ENCODE measurements around the gene CDK5. TPM values are rescaled to one million over a fixed set of nuclear protein-coding genes. Genes with fewer than 3 reads are reported as not detected.

CDK5 gene
- total and polyA plus RNA-seq, 2 donors: 8.9 to 19.8 TPM

- DNase-seq (ENCODE audit: low read depth in 6 of 9, low spot score in 9 of 9): no peak
- 94% methylated on average over 17 of the region's 17 CpGs for WGBS
- H3K27ac ChIP-seq (ENCODE audit: low read depth in 1 of 2, low read length in 1 of 2): no peak overlapping the region
These were observed 38.3 kb upstream of the CDK5 start for GRCh38 chr7:151095828-151096475.

GRCh38 chr7:151095123-151095797 lies 37.6 kb upstream of the CDK5 start:
- H3K36me3 ChIP-seq (ENCODE audit: control insufficient read depth in 2 of 2, insufficient read depth in 2 of 2, low read length in 1 of 2): no peaks in the 10 kb centered on the region
- H3K27me3 ChIP-seq (ENCODE audit: control insufficient read depth in 2 of 2, insufficient read depth in 1 of 2, low read length in 1 of 2): peaks cover 2 to 41% of the 10 kb centered on the region in 2 donors
- H3K9me3 ChIP-seq (ENCODE audit: control insufficient read depth in 2 of 2, insufficient read depth in 1 of 2, low read length in 1 of 2): no peaks in the 10 kb centered on the region
- peaks cover 0 to 1% of the 10 kb centered on the region in 2 donors for H3K4me1 ChIP-seq (ENCODE audit: control insufficient read depth in 2 of 2, insufficient read depth in 2 of 2, low read length in 2 of 2)
- H3K27ac ChIP-seq (ENCODE audit: low read depth in 1 of 2, low read length in 1 of 2): no peak overlapping the region
- no peak overlapping the region for H3K4me3 ChIP-seq (ENCODE audit: low read length in 2 of 2)
- WGBS: 79% methylated on average over 10 of the region's 10 CpGs
- no peak for DNase-seq (ENCODE audit: low read depth in 6 of 9, low spot score in 9 of 9)

More at GRCh38 chr7:151095828-151096475, 38.3 kb upstream of the CDK5 start:
- Histone ChIP-seq H3K4me1 (ENCODE audit: control insufficient read depth in 2 of 2, insufficient read depth in 2 of 2, low read length in 2 of 2) (no peaks in the 10 kb centered on the region), H3K27me3 (ENCODE audit: control insufficient read depth in 2 of 2, insufficient read depth in 1 of 2, low read length in 1 of 2) (peaks cover 0 to 38% of the 10 kb centered on the region in 2 donors), H3K9me3 (ENCODE audit: control insufficient read depth in 2 of 2, insufficient read depth in 1 of 2, low read length in 1 of 2) (no peaks in the 10 kb centered on the region), H3K36me3 (ENCODE audit: control insufficient read depth in 2 of 2, insufficient read depth in 2 of 2, low read length in 1 of 2) (no peaks in the 10 kb centered on the region), H3K4me3 (ENCODE audit: low read length in 2 of 2) (no peak overlapping the region)

DNA sequence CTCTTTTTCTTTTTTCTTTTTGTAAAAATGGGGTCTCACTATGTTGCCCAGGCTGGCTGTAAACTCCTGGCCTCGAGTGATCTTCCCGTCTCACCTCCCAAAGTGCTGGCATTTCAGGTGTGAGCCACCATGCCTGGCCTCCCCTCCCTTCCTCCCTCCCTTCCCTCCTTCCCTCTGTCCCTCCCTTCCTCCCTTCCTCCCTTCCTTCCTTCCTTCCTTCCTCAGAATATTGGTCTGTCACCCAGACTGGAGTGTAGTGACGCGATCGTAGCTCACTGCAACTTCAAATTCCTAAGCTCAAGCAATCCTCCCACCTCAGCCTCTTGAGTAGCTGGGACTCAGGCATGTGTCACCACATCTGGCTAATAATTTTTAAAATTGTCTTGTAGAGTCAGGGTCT lies 37.0 kb upstream of the CDK5 start:
- Histone ChIP-seq H3K36me3 (ENCODE audit: control insufficient read depth in 2 of 2, insufficient read depth in 2 of 2, low read length in 1 of 2) (no peaks in the 10 kb centered on the region), H3K27ac (ENCODE audit: low read depth in 1 of 2, low read length in 1 of 2) (no peak overlapping the region), H3K27me3 (ENCODE audit: control insufficient read depth in 2 of 2, insufficient read depth in 1 of 2, low read length in 1 of 2) (peaks cover 6 to 47% of the 10 kb centered on the region in 2 donors), H3K4me3 (ENCODE audit: low read length in 2 of 2) (no peak overlapping the region), H3K9me3 (ENCODE audit: control insufficient read depth in 2 of 2, insufficient read depth in 1 of 2, low read length in 1 of 2) (no peaks in the 10 kb centered on the region), H3K4me1 (ENCODE audit: control insufficient read depth in 2 of 2, insufficient read depth in 2 of 2, low read length in 2 of 2) (peaks cover 0 to 7% of the 10 kb centered on the region in 2 donors)
- WGBS: 97% methylated on average over 5 of the region's 5 CpGs
- DNase-seq (ENCODE audit: low read depth in 6 of 9, low spot score in 9 of 9): no peak

GRCh38 chr7:151093748-151094147 lies 36.1 kb upstream of the CDK5 start:
- Histone ChIP-seq H3K27me3 (ENCODE audit: control insufficient read depth in 2 of 2, insufficient read depth in 1 of 2, low read length in 1 of 2) (peaks cover 15 to 56% of the 10 kb centered on the region in 2 donors), H3K27ac (ENCODE audit: low read depth in 1 of 2, low read length in 1 of 2) (no peak overlapping the region), H3K36me3 (ENCODE audit: control insufficient read depth in 2 of 2, insufficient read depth in 2 of 2, low read length in 1 of 2) (no peaks in the 10 kb centered on the region), H3K4me1 (ENCODE audit: control insufficient read depth in 2 of 2, insufficient read depth in 2 of 2, low read length in 2 of 2) (peaks cover 3 to 16% of the 10 kb centered on the region in 2 donors), H3K9me3 (ENCODE audit: control insufficient read depth in 2 of 2, insufficient read depth in 1 of 2, low read length in 1 of 2) (peaks cover 0 to 3% of the 10 kb centered on the region in 2 donors), H3K4me3 (ENCODE audit: low read length in 2 of 2) (no peak overlapping the region)
- no peak for DNase-seq (ENCODE audit: low read depth in 6 of 9, low spot score in 9 of 9)
- 96% methylated on average over 6 of the region's 6 CpGs for WGBS

- Histone ChIP-seq H3K9me3 (ENCODE audit: control insufficient read depth in 2 of 2, insufficient read depth in 1 of 2, low read length in 1 of 2) (peaks cover 0 to 4% of the 10 kb centered on the region in 2 donors), H3K4me1 (ENCODE audit: control insufficient read depth in 2 of 2, insufficient read depth in 2 of 2, low read length in 2 of 2) (peaks cover 3 to 26% of the 10 kb centered on the region in 2 donors), H3K4me3 (ENCODE audit: low read length in 2 of 2) (no peak overlapping the region), H3K27me3 (ENCODE audit: control insufficient read depth in 2 of 2, insufficient read depth in 1 of 2, low read length in 1 of 2) (peaks cover 27 to 74% of the 10 kb centered on the region in 2 donors), H3K36me3 (ENCODE audit: control insufficient read depth in 2 of 2, insufficient read depth in 2 of 2, low read length in 1 of 2) (no peaks in the 10 kb centered on the region), H3K27ac (ENCODE audit: low read depth in 1 of 2, low read length in 1 of 2) (no peak overlapping the region)
- WGBS: 97% methylated on average over 14 of the region's 14 CpGs
- DNase-seq (ENCODE audit: low read depth in 6 of 9, low spot score in 9 of 9): no peak
These were observed 34.3 kb upstream of the CDK5 start for GRCh38 chr7:151091988-151092387.

DNA sequence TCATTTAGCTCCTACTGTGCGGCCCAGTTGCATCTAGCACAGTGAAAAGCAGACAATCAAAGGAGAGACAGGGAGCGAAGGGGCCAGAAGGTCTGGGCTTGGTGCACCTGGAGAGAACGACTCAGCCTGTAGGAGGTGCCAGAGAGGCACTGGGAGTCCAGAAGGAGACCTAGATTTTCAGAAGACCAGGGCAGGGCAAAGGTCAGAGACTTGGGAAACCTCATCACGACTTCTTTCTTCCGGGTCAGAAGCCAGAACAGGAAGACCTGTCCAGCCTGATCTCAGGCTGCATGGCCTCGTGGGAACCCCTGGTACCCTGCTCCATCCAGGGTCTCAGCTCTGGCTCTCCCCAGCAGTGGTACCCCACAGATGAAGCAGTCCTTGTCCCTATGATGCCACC lies 33.7 kb upstream of the CDK5 start:
- Histone ChIP-seq H3K4me1 (ENCODE audit: control insufficient read depth in 2 of 2, insufficient read depth in 2 of 2, low read length in 2 of 2) (peaks cover 3 to 28% of the 10 kb centered on the region in 2 donors), H3K4me3 (ENCODE audit: low read length in 2 of 2) (no peak overlapping the region), H3K9me3 (ENCODE audit: control insufficient read depth in 2 of 2, insufficient read depth in 1 of 2, low read length in 1 of 2) (peaks cover 0 to 4% of the 10 kb centered on the region in 2 donors), H3K27ac (ENCODE audit: low read depth in 1 of 2, low read length in 1 of 2) (no peak overlapping the region), H3K36me3 (ENCODE audit: control insufficient read depth in 2 of 2, insufficient read depth in 2 of 2, low read length in 1 of 2) (no peaks in the 10 kb centered on the region), H3K27me3 (ENCODE audit: control insufficient read depth in 2 of 2, insufficient read depth in 1 of 2, low read length in 1 of 2) (peaks cover 32 to 77% of the 10 kb centered on the region in 2 donors)
- 81% methylated on average over 6 of the region's 6 CpGs for WGBS
- no peak for DNase-seq (ENCODE audit: low read depth in 6 of 9, low spot score in 9 of 9)

DNA sequence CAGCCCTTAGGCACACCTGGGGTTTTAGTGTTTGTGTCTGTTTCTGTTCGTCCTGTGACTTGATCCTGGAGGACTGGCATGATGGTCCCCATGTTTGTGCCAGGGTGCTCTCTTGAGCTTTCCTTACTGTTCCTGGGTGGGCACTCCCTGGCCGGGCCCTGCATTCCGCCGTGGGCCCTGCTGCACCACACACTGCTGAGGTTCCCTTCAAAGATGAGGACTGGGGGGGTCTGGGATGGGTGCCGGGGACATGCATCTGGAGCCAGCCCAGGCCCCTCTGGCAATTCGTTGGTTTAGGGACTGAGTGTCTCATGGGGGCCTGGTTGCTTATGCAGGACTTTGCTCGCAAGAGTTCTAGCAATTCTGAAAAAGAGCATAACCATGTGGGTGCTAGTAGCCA lies 33.3 kb upstream of the CDK5 start:
- H3K36me3 ChIP-seq (ENCODE audit: control insufficient read depth in 2 of 2, insufficient read depth in 2 of 2, low read length in 1 of 2): no peaks in the 10 kb centered on the region
- no peak for DNase-seq (ENCODE audit: low read depth in 6 of 9, low spot score in 9 of 9)
- peaks cover 36 to 78% of the 10 kb centered on the region in 2 donors for H3K27me3 ChIP-seq (ENCODE audit: control insufficient read depth in 2 of 2, insufficient read depth in 1 of 2, low read length in 1 of 2)
- no peak overlapping the region for H3K27ac ChIP-seq (ENCODE audit: low read depth in 1 of 2, low read length in 1 of 2)
- H3K4me1 ChIP-seq (ENCODE audit: control insufficient read depth in 2 of 2, insufficient read depth in 2 of 2, low read length in 2 of 2): peaks cover 3 to 29% of the 10 kb centered on the region in 2 donors
- WGBS: 93% methylated on average over 7 of the region's 7 CpGs
- no peak overlapping the region for H3K4me3 ChIP-seq (ENCODE audit: low read length in 2 of 2)
- H3K9me3 ChIP-seq (ENCODE audit: control insufficient read depth in 2 of 2, insufficient read depth in 1 of 2, low read length in 1 of 2): peaks cover 0 to 4% of the 10 kb centered on the region in 2 donors

GRCh38 chr7:151089893-151090730 lies 32.4 kb upstream of the CDK5 start:
- Histone ChIP-seq H3K4me3 (ENCODE audit: low read length in 2 of 2) (no peak overlapping the region), H3K9me3 (ENCODE audit: control insufficient read depth in 2 of 2, insufficient read depth in 1 of 2, low read length in 1 of 2) (peaks cover 0 to 4% of the 10 kb centered on the region in 2 donors), H3K27me3 (ENCODE audit: control insufficient read depth in 2 of 2, insufficient read depth in 1 of 2, low read length in 1 of 2) (peaks cover 45 to 85% of the 10 kb centered on the region in 2 donors), H3K27ac (ENCODE audit: low read depth in 1 of 2, low read length in 1 of 2) (peak overlapping the region in 1 of 2 donors; percentile 55), H3K4me1 (ENCODE audit: control insufficient read depth in 2 of 2, insufficient read depth in 2 of 2, low read length in 2 of 2) (peaks cover 3 to 35% of the 10 kb centered on the region in 2 donors), H3K36me3 (ENCODE audit: control insufficient read depth in 2 of 2, insufficient read depth in 2 of 2, low read length in 1 of 2) (no peaks in the 10 kb centered on the region)
- WGBS: 94% methylated on average over 22 of the region's 22 CpGs
- no peak for DNase-seq (ENCODE audit: low read depth in 6 of 9, low spot score in 9 of 9)

Data from thymus (tissue), 11 donors.